Stomach (tissue), 9 donors: ENCODE data around the gene DEPDC5. TPM values are rescaled to one million over a fixed set of nuclear protein-coding genes. Genes with fewer than 3 reads are reported as not detected.

Experiments used
- DNase-seq, 2 donors: peaks; one replicate each; pipeline versions ENCODE4 v3.0.0 to v3.0.0-alpha.2; 2013 to 2019
- H3K27ac ChIP-seq, 5 donors: fragments of 200-600 bp in 4 of 5; sonication (generic) in 4 of 5; one replicate each; pipeline ENCODE4 v1.5.1; 2013 to 2019; ENCODE audit warnings: mild to moderate bottlenecking in 1 of 5, moderate library complexity in 1 of 5
- H3K27me3 ChIP-seq, 3 donors: fragments of 200-600 bp; sonication (generic); one replicate each; pipeline ENCODE4 v1.5.1; 2017 to 2019; ENCODE audit warnings: mixed run types in 1 of 3
- H3K36me3 ChIP-seq, 4 donors: fragments of 200-600 bp; sonication (generic); 1 replicate in 3 of 4; 2 replicates in 1 of 4; pipeline ENCODE4 v1.5.1; 2016 to 2019
- H3K4me1 ChIP-seq, 4 donors: fragments of 200-600 bp; sonication (generic); one replicate each; pipeline ENCODE4 v1.5.1; 2016 to 2019
- H3K4me3 ChIP-seq, 4 donors: fragments of 200-600 bp; sonication (generic) in 3 of 4; one replicate each; pipeline ENCODE4 v1.5.1; 2016 to 2019; ENCODE audit warnings: mild to moderate bottlenecking in 1 of 4
- H3K9me3 ChIP-seq, 4 donors: fragments of 200-600 bp; sonication (generic); one replicate each; pipeline ENCODE4 v1.5.1; 2016 to 2019
- CTCF ChIP-seq, 7 experiments: fragments of 450-650 bp in 4 of 7; fragments of 200-600 bp in 3 of 7; sonication (generic) in 3 of 7; IDR thresholded peaks; one replicate each; pipeline ENCODE4 v1.5.1; 2016 to 2019; ENCODE audit warnings: antibody characterized with exemption in 7 of 7, control low read depth in 2 of 7, mild to moderate bottlenecking in 1 of 7
- EP300 ChIP-seq: sonication (generic); formaldehyde crosslinking; IDR thresholded peaks from one replicate; pipeline ENCODE4 v1.6.1; 2017; ENCODE audit warnings: antibody characterized with exemption
- POLR2A ChIP-seq, 4 donors: fragments of 450-650 bp; IDR thresholded peaks; one replicate each; pipeline ENCODE4 v1.6.1; 2016; ENCODE audit warnings: antibody characterized with exemption in 4 of 4, control low read depth in 2 of 4, mild to moderate bottlenecking in 1 of 4, moderate library complexity in 1 of 4
- POLR2AphosphoS5 ChIP-seq, 3 donors: sonication (generic); formaldehyde crosslinking; IDR thresholded peaks; one replicate each; pipeline ENCODE4 v1.6.1; 2016; ENCODE audit warnings: antibody characterized with exemption in 3 of 3
- WGBS, 5 donors: extraction: QIAGEN DNeasy Blood & Tissue Kit in 3 of 5; methylation state at CpG; one replicate each; pipeline versions ENCODE4 v1.1.5 to v1.1.7; 2013 to 2018; 5-methylcytosine and 5-hydroxymethylcytosine counted together
- intact Hi-C: fragments of 100-400 bp; cut with DNase I; formaldehyde crosslinking; loops from one replicate; pipeline ENCODE4 v1.15.1; 2023; ENCODE audit warnings: low total_unique reads
- polyA plus RNA-seq, 3 donors: library from polyadenylated mRNA; stranded (reverse); fragments of 200-250 nt; gene quantifications; one replicate each; pipeline ENCODE4 v1.2.3, GENCODE V29; 2013
- total RNA-seq, 5 donors: library from RNA; depleted of rRNA; stranded (reverse); fragments of >200 nt; gene quantifications; one replicate each; pipeline versions ENCODE4 v1.1.0 to v1.2.3, GENCODE V29; 2014 to 2016
- donor health status: healthy with polysubstance abuse.
- donor health status: Bipolar disorder and iron deficiency.
- donor health status: healthy.

Gene DEPDC5
- total and polyA plus RNA-seq, 8 donors, result 4.7 to 39.1 (median 20.2) TPM

GRCh38 chr22:31816750-31817149 lies 62.9 kb downstream of the DEPDC5 start:
- DNase-seq, result no peak
- no peak overlapping the region for H3K4me3 ChIP-seq
- H3K4me1 ChIP-seq, result peaks cover 0 to 12% (median 0%) of the 10 kb centered on the region in 4 donors
- H3K36me3 ChIP-seq, result peaks cover 71 to 100% (median 97%) of the 10 kb centered on the region in 4 donors
- H3K27me3 ChIP-seq, result no peaks in the 10 kb centered on the region
- 95 to 98% (median 97%) methylated on average over 4 of the region's 4 CpGs for WGBS, 5 donors
- intact Hi-C loops, result no loop called here
- TF ChIP-seq CTCF (IDR thresholded peaks at IDR 0.05), result no peak
- H3K9me3 ChIP-seq, result no peaks in the 10 kb centered on the region
- no peak overlapping the region for H3K27ac ChIP-seq

- no peak for TF ChIP-seq POLR2A (IDR thresholded peaks at IDR 0.05)
- TF ChIP-seq CTCF (IDR thresholded peaks at IDR 0.05), result no peak
Observed at GRCh38 chr22:31818481-31819392, 64.9 kb downstream of the DEPDC5 start.

GRCh38 chr22:31820655-31821054 lies 66.8 kb downstream of the DEPDC5 start:
- WGBS, 5 donors, result 78 to 89% (median 81%) methylated on average over 3 of the region's 3 CpGs
- Histone ChIP-seq H3K4me3 (no peak overlapping the region), H3K9me3 (no peaks in the 10 kb centered on the region), H3K36me3 (peaks cover 69 to 100% (median 100%) of the 10 kb centered on the region in 4 donors), H3K27me3 (no peaks in the 10 kb centered on the region), H3K4me1 (no peaks in the 10 kb centered on the region), H3K27ac (no peak overlapping the region)
- TF ChIP-seq POLR2A (IDR thresholded peaks at IDR 0.05) (no peak), CTCF (IDR thresholded peaks at IDR 0.05) (no peak), POLR2AphosphoS5 (IDR thresholded peaks at IDR 0.05) (no peak), EP300 (no peak)
- intact Hi-C loops, result no loop called here
- DNase-seq, result no peak

More at GRCh38 chr22:31818481-31819392, 64.9 kb downstream of the DEPDC5 start:
- intact Hi-C loops, result no loop called here
- peaks cover 0 to 3% (median 0%) of the 10 kb centered on the region in 4 donors for H3K4me1 ChIP-seq
- H3K9me3 ChIP-seq, result no peaks in the 10 kb centered on the region
- 74 to 80% (median 78%) methylated on average over 10 of the region's 10 CpGs for WGBS, 5 donors
- no peak for DNase-seq
- no peak overlapping the region for H3K4me3 ChIP-seq
- H3K36me3 ChIP-seq, result peaks cover 82 to 100% (median 99%) of the 10 kb centered on the region in 4 donors
- H3K27ac ChIP-seq, result no peak overlapping the region
- H3K27me3 ChIP-seq, result no peaks in the 10 kb centered on the region

- H3K27me3 ChIP-seq, result no peaks in the 10 kb centered on the region
- no peaks in the 10 kb centered on the region for H3K9me3 ChIP-seq
- WGBS, 5 donors, result 51 to 64% (median 55%) methylated on average over 1 of the region's 1 CpG
- no peak overlapping the region for H3K27ac ChIP-seq
- H3K36me3 ChIP-seq, result peaks cover 60 to 100% (median 100%) of the 10 kb centered on the region in 4 donors
- intact Hi-C loops, result no loop called here
- no peaks in the 10 kb centered on the region for H3K4me1 ChIP-seq
- TF ChIP-seq POLR2AphosphoS5 (IDR thresholded peaks at IDR 0.05) (no peak), POLR2A (IDR thresholded peaks at IDR 0.05) (no peak), EP300 (no peak), CTCF (IDR thresholded peaks at IDR 0.05) (no peak)
- no peak for DNase-seq
- H3K4me3 ChIP-seq, result no peak overlapping the region
Observed at GRCh38 chr22:31821572-31821971, 67.8 kb downstream of the DEPDC5 start.
